GM12891 (cell line): ENCODE measurements around the gene ZNRD2.

ENCODE experiments used
- PAX5 ChIP-seq: IDR thresholded peaks from 2 replicates; pipeline ENCODE4 v1.6.1; 2011; ENCODE audit warnings: low read length, moderate library complexity, mild to moderate bottlenecking; ENCODE audit not compliant: insufficient read depth, severe bottlenecking
- POLR2A ChIP-seq: IDR thresholded peaks from 2 replicates; pipeline ENCODE4 v1.6.1; 2011; ENCODE audit warnings: low read depth, low read length, control low read depth
- POLR2AphosphoS5 ChIP-seq: IDR thresholded peaks from 2 replicates; pipeline ENCODE4 v1.6.1; 2011; ENCODE audit warnings: low read depth, low read length, control low read depth
- POU2F2 ChIP-seq: IDR thresholded peaks from 2 replicates; pipeline ENCODE4 v1.6.1; 2011; ENCODE audit warnings: low read depth, mild to moderate bottlenecking, control low read depth, low read length, moderate library complexity
- SPI1 ChIP-seq: IDR thresholded peaks from 2 replicates; pipeline ENCODE4 v1.6.1; 2011; ENCODE audit warnings: low read depth, low read length, control low read depth
- TAF1 ChIP-seq: IDR thresholded peaks from 2 replicates; pipeline ENCODE4 v1.6.1; 2011; ENCODE audit warnings: low read depth, low read length, control low read depth

DNA sequence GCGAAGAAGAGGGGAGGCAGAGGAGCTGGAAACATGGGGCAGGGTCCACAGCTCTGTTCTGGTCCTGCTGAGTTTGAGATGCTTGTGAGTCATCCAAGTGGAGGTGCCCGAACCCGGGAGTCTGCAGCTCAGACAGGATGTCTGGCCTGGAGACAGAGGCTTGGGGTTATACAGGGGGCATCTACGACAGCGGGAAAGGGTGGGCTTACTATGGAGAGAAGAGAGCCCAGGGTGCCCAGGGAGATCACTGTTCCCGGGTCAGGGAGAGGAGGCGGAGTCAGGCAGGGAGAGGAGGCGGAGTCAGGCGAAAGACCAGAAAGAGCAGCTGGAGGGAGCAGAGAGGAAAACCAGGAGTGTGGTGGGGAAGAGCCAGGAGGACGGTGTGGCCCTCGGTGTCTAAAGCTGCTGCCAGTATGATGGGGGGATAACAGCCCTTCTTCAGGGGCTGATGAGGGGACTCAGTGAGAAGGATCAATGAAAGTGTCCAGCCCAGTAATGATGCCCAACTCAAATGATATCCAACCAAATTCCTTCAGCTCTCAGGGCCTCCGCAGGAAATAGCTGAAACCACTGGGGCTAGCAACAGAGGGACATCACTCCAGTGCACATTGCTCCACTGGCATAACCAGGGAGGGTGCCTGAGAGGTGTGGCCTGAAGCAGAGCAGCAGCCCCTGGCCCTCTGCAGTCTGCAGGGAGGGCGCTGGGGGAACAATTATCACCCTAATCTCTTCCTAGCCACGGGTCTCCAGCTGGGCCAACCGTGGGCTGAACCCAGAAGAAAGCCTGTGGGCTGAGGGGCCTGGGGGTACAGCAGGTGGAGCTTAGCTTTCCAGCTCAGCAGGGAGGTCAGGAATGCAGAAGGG lies 9.5 kb upstream of the ZNRD2 start:
- TF ChIP-seq POLR2A, result no peak
- no peak for TF ChIP-seq POLR2AphosphoS5
- TF ChIP-seq PAX5, result no peak
- no peak for TF ChIP-seq SPI1
- no peak for TF ChIP-seq TAF1
- TF ChIP-seq POU2F2, result no peak
